Gastrocnemius medialis (tissue), 4 donors: ENCODE measurements around the gene SLC38A4.

Experiments
- POLR2A ChIP-seq, 2 donors: fragments of 450-650 bp; IDR thresholded peaks; one replicate each; pipeline ENCODE4 v1.6.1; 2017; ENCODE audit warnings: antibody characterized with exemption in 2 of 2, mild to moderate bottlenecking in 2 of 2, moderate library complexity in 2 of 2
- TF ChIP-seq, protein P1 (sequence below), 5 experiments: fragments of 450-650 bp in 3 of 5; fragments of 200-600 bp in 2 of 5; sonication (generic) in 2 of 5; IDR thresholded peaks in 4 of 5; conservative IDR thresholded peaks in 1 of 5; 1 replicate in 4 of 5; 2 replicates in 1 of 5; pipeline ENCODE4 v1.5.1; 2016 to 2019; ENCODE audit warnings: antibody characterized with exemption in 5 of 5, mild to moderate bottlenecking in 3 of 5, moderate library complexity in 3 of 5

GRCh38 chr12:46775796-46776195, 50.0 kb downstream of the SLC38A4 start:
- TF ChIP-seq, protein P1, sequence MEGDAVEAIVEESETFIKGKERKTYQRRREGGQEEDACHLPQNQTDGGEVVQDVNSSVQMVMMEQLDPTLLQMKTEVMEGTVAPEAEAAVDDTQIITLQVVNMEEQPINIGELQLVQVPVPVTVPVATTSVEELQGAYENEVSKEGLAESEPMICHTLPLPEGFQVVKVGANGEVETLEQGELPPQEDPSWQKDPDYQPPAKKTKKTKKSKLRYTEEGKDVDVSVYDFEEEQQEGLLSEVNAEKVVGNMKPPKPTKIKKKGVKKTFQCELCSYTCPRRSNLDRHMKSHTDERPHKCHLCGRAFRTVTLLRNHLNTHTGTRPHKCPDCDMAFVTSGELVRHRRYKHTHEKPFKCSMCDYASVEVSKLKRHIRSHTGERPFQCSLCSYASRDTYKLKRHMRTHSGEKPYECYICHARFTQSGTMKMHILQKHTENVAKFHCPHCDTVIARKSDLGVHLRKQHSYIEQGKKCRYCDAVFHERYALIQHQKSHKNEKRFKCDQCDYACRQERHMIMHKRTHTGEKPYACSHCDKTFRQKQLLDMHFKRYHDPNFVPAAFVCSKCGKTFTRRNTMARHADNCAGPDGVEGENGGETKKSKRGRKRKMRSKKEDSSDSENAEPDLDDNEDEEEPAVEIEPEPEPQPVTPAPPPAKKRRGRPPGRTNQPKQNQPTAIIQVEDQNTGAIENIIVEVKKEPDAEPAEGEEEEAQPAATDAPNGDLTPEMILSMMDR (IDR thresholded peaks at IDR 0.05 in 4 of 5, conservative IDR thresholded peaks at IDR 0.05 in 1 of 5) = no peak
- TF ChIP-seq POLR2A (IDR thresholded peaks at IDR 0.05) = no peak
